ENCODE data around the gene TTYH3. TPM values are rescaled to one million over a fixed set of nuclear protein-coding genes. Genes with fewer than 3 reads are reported as not detected.
"Not testable (repeated sequence)": the region's sequence is repeated elsewhere in the genome, so short reads cannot be mapped to it uniquely, and the experiment has no call there.

Gene TTYH3
- total RNA-seq, 4 donors from 2014 or later = 16.7 to 23.8 (median 21.4) TPM

GRCh38 chr7:2586326-2587020 lies 45.3 kb upstream of the TTYH3 start:
- Histone ChIP-seq H3K9me3 (no peaks in the 10 kb centered on the region), H3K36me3 (peaks cover 20 to 23% of the 10 kb centered on the region in 2 donors), H3K27ac (no peak overlapping the region), H3K27me3 (no peaks in the 10 kb centered on the region), H3K4me3 (replicated peaks in 1 of 3) (no peak overlapping the region), H3K4me1 (no peaks in the 10 kb centered on the region)
- 91 to 92% methylated on average over 22 to 24 of the region's 24 CpGs for WGBS, 2 donors
- TF ChIP-seq CTCF (IDR thresholded peaks at IDR 0.05) (no peak), POLR2A (IDR thresholded peaks at IDR 0.05) (no peak)
- intact Hi-C loops (cut with DNase I) = no loop called here
- no peak for DNase-seq

DNA sequence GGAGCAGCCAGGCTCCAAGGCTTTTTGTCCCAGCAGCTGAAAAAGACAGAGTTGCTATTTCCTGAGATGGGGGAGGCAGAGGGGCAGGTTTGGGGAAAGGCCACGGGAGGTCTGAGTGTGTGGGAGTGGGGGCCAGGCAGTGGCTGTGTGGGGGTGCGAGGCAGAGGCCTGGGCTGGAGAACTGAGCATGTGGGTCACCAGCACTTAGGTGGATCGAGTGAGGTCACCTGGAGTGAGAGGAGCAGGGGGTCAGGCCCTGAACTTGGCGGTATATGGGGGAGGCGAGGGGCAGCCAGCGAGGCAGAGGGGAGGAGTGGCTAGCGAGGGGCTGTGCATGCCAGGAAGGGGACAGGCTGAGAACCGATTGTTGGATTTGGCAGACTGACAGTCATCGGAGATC lies 44.7 kb upstream of the TTYH3 start:
- Histone ChIP-seq H3K4me3 (replicated peaks in 1 of 3) (no peak overlapping the region), H3K9me3 (no peaks in the 10 kb centered on the region), H3K36me3 (peaks cover 22 to 25% of the 10 kb centered on the region in 2 donors), H3K4me1 (no peaks in the 10 kb centered on the region), H3K27ac (no peak overlapping the region), H3K27me3 (no peaks in the 10 kb centered on the region)
- DNase-seq = no peak
- TF ChIP-seq POLR2A (IDR thresholded peaks at IDR 0.05) = no peak
- TF ChIP-seq CTCF (IDR thresholded peaks at IDR 0.05) = no peak
- 90 to 94% methylated on average over 9 of the region's 9 CpGs for WGBS, 2 donors
- intact Hi-C loops (cut with DNase I) = no loop called here

GRCh38 chr7:2587778-2588177 lies 44.0 kb upstream of the TTYH3 start:
- H3K9me3 ChIP-seq = no peaks in the 10 kb centered on the region
- WGBS, 2 donors = 94 to 96% methylated on average over 5 to 19 of the region's 21 CpGs
- intact Hi-C loops (cut with DNase I) = no loop called here
- no peak for DNase-seq
- no peak overlapping the region for H3K27ac ChIP-seq
- no peaks in the 10 kb centered on the region for H3K4me1 ChIP-seq
- no peak overlapping the region for H3K4me3 ChIP-seq (replicated peaks in 1 of 3)
- peaks cover 29 to 31% of the 10 kb centered on the region in 2 donors for H3K36me3 ChIP-seq
- TF ChIP-seq CTCF (IDR thresholded peaks at IDR 0.05) (no peak), POLR2A (IDR thresholded peaks at IDR 0.05) (no peak)
- no peaks in the 10 kb centered on the region for H3K27me3 ChIP-seq

DNA sequence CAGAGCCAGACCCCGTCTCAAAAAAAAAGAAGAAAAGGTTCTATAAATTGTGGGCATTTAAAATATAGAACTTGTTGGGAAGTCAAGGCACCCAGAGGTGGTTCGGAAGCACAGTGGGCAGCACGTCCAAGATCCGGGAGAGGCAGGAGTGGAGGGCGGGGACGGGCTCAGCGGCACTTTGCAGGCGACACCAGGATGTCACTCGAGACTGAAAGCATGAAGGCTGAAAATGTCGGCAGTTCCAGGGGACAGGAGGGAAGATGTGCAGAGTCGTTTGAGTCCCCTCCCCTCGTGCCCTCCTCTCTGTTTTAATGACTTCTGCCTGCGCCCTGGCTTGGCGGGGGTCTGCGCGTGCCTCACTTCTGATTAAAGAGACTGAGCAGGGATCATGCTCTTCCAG lies 42.4 kb upstream of the TTYH3 start:
- Histone ChIP-seq H3K27me3 (no peaks in the 10 kb centered on the region), H3K27ac (no peak overlapping the region), H3K4me3 (replicated peaks in 1 of 3) (no peak overlapping the region), H3K9me3 (no peaks in the 10 kb centered on the region), H3K4me1 (no peaks in the 10 kb centered on the region), H3K36me3 (peaks cover 35 to 39% of the 10 kb centered on the region in 2 donors)
- intact Hi-C loops (cut with DNase I) = no loop called here
- WGBS, 2 donors = 95 to 97% methylated on average over 16 of the region's 16 CpGs
- no peak for DNase-seq
- TF ChIP-seq POLR2A (IDR thresholded peaks at IDR 0.05) = no peak
- TF ChIP-seq CTCF (IDR thresholded peaks at IDR 0.05) = no peak

DNA sequence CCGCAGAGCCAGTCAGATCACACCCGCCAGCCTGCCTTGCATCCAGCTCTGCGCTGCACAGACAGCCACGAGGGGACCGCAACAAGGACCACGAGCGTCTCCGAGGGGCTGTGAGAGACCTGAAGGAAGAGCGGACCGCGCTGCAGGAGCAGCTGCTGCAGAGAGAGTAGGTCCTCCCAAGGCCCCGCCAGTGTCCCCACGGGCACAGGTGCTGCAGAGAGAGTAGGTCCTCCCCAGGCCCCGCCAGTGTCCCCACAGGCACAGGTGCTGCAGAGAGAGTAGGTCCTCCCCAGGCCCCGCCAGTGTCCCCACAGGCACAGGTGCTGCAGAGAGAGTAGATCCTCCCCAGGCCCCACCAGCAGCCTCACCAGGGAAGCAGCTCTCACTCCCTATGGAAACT lies 41.8 kb upstream of the TTYH3 start:
- H3K4me3 ChIP-seq (replicated peaks in 1 of 3); H3K9me3 ChIP-seq; H3K4me1 ChIP-seq; DNase-seq; H3K27me3 ChIP-seq; intact Hi-C loops (cut with DNase I); H3K27ac ChIP-seq: not testable (repeated sequence)
- peaks cover 39 to 41% of the 10 kb centered on the region in 2 donors for H3K36me3 ChIP-seq
- whole genome bisulfite sequencing, 2 donors = 93 to 95% methylated on average over 12 to 15 of the region's 15 CpGs

Data from thyroid gland (tissue), 4 donors.